Caco-2 (cell line): Measurements from ENCODE around the gene SLC9A6. TPM values are rescaled to one million over a fixed set of nuclear protein-coding genes. Genes with fewer than 3 reads are reported as not detected.

Experiments
- BruUV-seq: library from RNA; stranded (reverse); fragments of 400-500 nt; replicated peaks from 2 replicates; lab custom pipeline; 2021; lab: Mats Ljungman, UMichigan
- CTCF ChIA-PET: fragments of 300-600 bp; sonication (Branson Sonifier 250); formaldehyde crosslinking; loops from one replicate; lab custom pipeline; 2022; ENCODE audit warnings: antibody characterized with exemption; lab: Charles Lee
- POLR2A ChIA-PET: fragments of 300-600 bp; sonication (Branson Sonifier 250); formaldehyde crosslinking; loops from one replicate; lab custom pipeline; 2022; ENCODE audit warnings: antibody characterized with exemption; lab: Charles Lee
- DNase-seq, 2 experiments: peaks; one replicate each; pipeline versions ENCODE4 v3.0.0 to v3.0.0-alpha.2; 2020 to 2022
- H3K27me3 ChIP-seq: replicated peaks from 2 replicates; pipeline ENCODE4 v1.6.0; 2011; ENCODE audit warnings: low read length; ENCODE audit not compliant: control insufficient read depth, insufficient read depth
- H3K36me3 ChIP-seq: 2 replicates; pipeline ENCODE4 v1.5.1; 2011; ENCODE audit warnings: low read length; ENCODE audit not compliant: control insufficient read depth, insufficient read depth
- H3K4me1 ChIP-seq: fragments of 250-450 bp; sonication (Bioruptor Pico); 2 replicates; pipeline ENCODE4 v1.5.1; 2020; ENCODE audit warnings: mild to moderate bottlenecking
- H3K4me3 ChIP-seq: 2 replicates; pipeline ENCODE4 v1.5.1; 2011; ENCODE audit warnings: low read depth, mild to moderate bottlenecking, control low read depth, low read length
- H3K9me3 ChIP-seq: fragments of 250-450 bp; sonication (Bioruptor Pico); 2 replicates; pipeline ENCODE4 v1.5.1; 2020; ENCODE audit warnings: mild to moderate bottlenecking, moderate library complexity
- H3K27ac Mint-ChIP-seq: one replicate; pipeline ENCODE4 v1.8.0; 2022; ENCODE audit warnings: mixed read lengths; ENCODE audit not compliant: unreplicated experiment
- H3K27me3 Mint-ChIP-seq: one replicate; pipeline ENCODE4 v1.8.0; 2022; ENCODE audit warnings: mixed read lengths; ENCODE audit not compliant: insufficient read depth, unreplicated experiment
- H3K36me3 Mint-ChIP-seq: one replicate; pipeline ENCODE4 v1.8.0; 2022; ENCODE audit warnings: mild to moderate bottlenecking, mixed read lengths; ENCODE audit not compliant: insufficient read depth, unreplicated experiment
- H3K4me1 Mint-ChIP-seq: one replicate; pipeline ENCODE4 v1.8.0; 2022; ENCODE audit warnings: low read depth, mixed read lengths; ENCODE audit not compliant: unreplicated experiment
- H3K4me3 Mint-ChIP-seq: one replicate; pipeline ENCODE4 v1.8.0; 2022; ENCODE audit warnings: mild to moderate bottlenecking, moderate library complexity, mixed read lengths; ENCODE audit not compliant: unreplicated experiment
- H3K9me3 Mint-ChIP-seq: one replicate; pipeline ENCODE4 v1.8.0; 2022; ENCODE audit warnings: mixed read lengths; ENCODE audit not compliant: unreplicated experiment
- intact Hi-C: fragments of 100-400 bp; cut with micrococcal nuclease; formaldehyde crosslinking; loops from one replicate; pipeline ENCODE4 v1.10.0; 2022; ENCODE audit not compliant: unreplicated experiment
- total RNA-seq: library from RNA; stranded (reverse); gene quantifications from 2 replicates; pipeline ENCODE4 v1.2.3, GENCODE V29; 2022
- TF ChIP-seq, protein P1 (sequence below), 2 experiments: fragments of 200-600 bp in 1 of 2; IDR thresholded peaks; 1 replicate in 1 of 2; 2 replicates in 1 of 2; pipeline versions ENCODE4 v1.5.1 to v1.8.0; 2011 to 2022; ENCODE audit warnings: antibody characterized with exemption in 1 of 2, control low read depth in 1 of 2, inconsistent platforms in 1 of 2, low read depth in 1 of 2, low read length in 1 of 2, mild to moderate bottlenecking in 1 of 2, moderate library complexity in 1 of 2; ENCODE audit not compliant: insufficient read depth in 1 of 2, severe bottlenecking in 1 of 2, unreplicated experiment in 1 of 2

The SLC9A6 gene
- total RNA-seq, 1 experiment from 2014 or later: 9.9 TPM

GRCh38 chrX:136064661-136065043, 79.4 kb downstream of the SLC9A6 start:
- Mint-ChIP-seq H3K9me3 (no peaks in the 10 kb centered on the region), H3K27me3 (peaks cover 7% of the 10 kb centered on the region), H3K27ac (no peak overlapping the region), H3K36me3 (no peaks in the 10 kb centered on the region), H3K4me3 (no peak overlapping the region), H3K4me1 (no peaks in the 10 kb centered on the region)
- POLR2A ChIA-PET: no interaction called here
- Histone ChIP-seq H3K27me3 (no peaks in the 10 kb centered on the region), H3K4me3 (no peak overlapping the region), H3K36me3 (no peaks in the 10 kb centered on the region), H3K9me3 (no peaks in the 10 kb centered on the region), H3K4me1 (no peaks in the 10 kb centered on the region)
- BruUV-seq: no TSS peak
- intact Hi-C loops: no loop called here
- CTCF ChIA-PET: no interaction called here
- no peak for DNase-seq
- TF ChIP-seq, protein P1, sequence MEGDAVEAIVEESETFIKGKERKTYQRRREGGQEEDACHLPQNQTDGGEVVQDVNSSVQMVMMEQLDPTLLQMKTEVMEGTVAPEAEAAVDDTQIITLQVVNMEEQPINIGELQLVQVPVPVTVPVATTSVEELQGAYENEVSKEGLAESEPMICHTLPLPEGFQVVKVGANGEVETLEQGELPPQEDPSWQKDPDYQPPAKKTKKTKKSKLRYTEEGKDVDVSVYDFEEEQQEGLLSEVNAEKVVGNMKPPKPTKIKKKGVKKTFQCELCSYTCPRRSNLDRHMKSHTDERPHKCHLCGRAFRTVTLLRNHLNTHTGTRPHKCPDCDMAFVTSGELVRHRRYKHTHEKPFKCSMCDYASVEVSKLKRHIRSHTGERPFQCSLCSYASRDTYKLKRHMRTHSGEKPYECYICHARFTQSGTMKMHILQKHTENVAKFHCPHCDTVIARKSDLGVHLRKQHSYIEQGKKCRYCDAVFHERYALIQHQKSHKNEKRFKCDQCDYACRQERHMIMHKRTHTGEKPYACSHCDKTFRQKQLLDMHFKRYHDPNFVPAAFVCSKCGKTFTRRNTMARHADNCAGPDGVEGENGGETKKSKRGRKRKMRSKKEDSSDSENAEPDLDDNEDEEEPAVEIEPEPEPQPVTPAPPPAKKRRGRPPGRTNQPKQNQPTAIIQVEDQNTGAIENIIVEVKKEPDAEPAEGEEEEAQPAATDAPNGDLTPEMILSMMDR (IDR thresholded peaks at IDR 0.05; ENCODE audit: insufficient read depth in 1 of 2, low read depth in 1 of 2, low read length in 1 of 2, severe bottlenecking in 1 of 2, unreplicated experiment in 1 of 2): no peak

DNA sequence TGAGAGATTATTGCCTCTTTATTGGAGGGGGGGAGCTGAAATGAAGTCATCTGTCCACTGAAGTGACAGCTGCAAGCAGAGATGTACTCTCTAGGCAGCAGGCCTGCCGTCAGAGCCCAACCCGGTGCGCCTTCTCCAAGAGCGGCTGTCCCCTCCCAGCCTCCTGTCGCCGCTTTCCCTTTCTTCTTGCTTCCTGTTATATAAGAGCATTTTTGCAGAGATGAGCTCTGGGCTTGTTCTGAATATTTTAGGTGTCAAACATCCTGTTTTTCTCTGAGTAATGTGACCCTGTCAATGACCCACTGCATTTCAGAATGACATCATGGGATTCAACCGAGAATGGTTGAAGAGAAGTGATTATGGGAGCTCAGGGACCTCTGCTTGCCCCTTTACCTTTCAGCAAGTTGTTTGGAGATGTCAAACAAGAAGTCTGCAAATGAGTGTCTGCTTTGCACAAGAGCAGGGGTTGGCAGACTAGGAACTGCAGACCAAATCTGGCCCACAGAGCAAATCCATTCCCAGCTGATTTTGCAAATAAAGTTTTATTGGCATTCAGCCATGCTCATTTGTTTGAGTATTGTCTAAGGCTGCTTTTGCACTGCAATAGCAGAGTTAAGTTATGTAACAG, 79.9 kb downstream of the SLC9A6 start:
- no peaks in the 10 kb centered on the region for H3K36me3 Mint-ChIP-seq
- Histone ChIP-seq H3K4me1 (no peaks in the 10 kb centered on the region), H3K27me3 (no peaks in the 10 kb centered on the region), H3K4me3 (no peak overlapping the region), H3K36me3 (no peaks in the 10 kb centered on the region), H3K9me3 (no peaks in the 10 kb centered on the region)
- H3K27ac Mint-ChIP-seq: no peak overlapping the region
- no peaks in the 10 kb centered on the region for H3K4me1 Mint-ChIP-seq
- ChIA-PET CTCF (no interaction called here), POLR2A (no interaction called here)
- BruUV-seq: no TSS peak
- H3K9me3 Mint-ChIP-seq: no peaks in the 10 kb centered on the region
- no peak for DNase-seq
- TF ChIP-seq, protein P1 (IDR thresholded peaks at IDR 0.05; ENCODE audit: insufficient read depth in 1 of 2, low read depth in 1 of 2, low read length in 1 of 2, severe bottlenecking in 1 of 2, unreplicated experiment in 1 of 2): no peak
- peaks cover 10% of the 10 kb centered on the region for H3K27me3 Mint-ChIP-seq
- intact Hi-C loops: no loop called here
- H3K4me3 Mint-ChIP-seq: no peak overlapping the region

DNA sequence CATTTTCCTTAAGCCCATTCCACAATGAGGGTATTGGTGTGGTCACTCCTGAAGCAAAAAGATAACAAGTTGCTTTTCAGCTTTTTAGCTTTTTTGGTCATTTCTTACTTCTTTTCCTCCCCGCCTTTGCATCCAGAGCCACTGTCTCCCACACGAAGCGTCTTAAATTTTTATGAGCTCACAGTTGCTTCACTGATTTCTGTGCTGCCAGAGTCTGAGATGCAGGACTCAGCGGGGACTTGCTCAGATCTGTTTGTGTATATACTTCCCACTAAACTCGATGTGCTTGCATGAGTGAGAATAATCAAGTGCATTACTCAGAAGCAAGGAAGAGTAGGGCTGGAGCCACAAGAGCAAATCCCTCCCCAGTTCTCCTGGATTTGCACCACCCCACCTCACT, 81.9 kb downstream of the SLC9A6 start:
- Mint-ChIP-seq H3K9me3 (no peaks in the 10 kb centered on the region), H3K36me3 (no peaks in the 10 kb centered on the region), H3K4me1 (no peaks in the 10 kb centered on the region), H3K4me3 (no peak overlapping the region), H3K27ac (no peak overlapping the region), H3K27me3 (peaks cover 16% of the 10 kb centered on the region)
- H3K4me1 ChIP-seq: no peaks in the 10 kb centered on the region
- H3K27me3 ChIP-seq: no peaks in the 10 kb centered on the region
- no peak for DNase-seq
- ChIA-PET POLR2A (no interaction called here), CTCF (no interaction called here)
- no peak overlapping the region for H3K4me3 ChIP-seq
- no TSS peak for BruUV-seq
- intact Hi-C loops: no loop called here
- TF ChIP-seq, protein P1 (IDR thresholded peaks at IDR 0.05; ENCODE audit: insufficient read depth in 1 of 2, low read depth in 1 of 2, low read length in 1 of 2, severe bottlenecking in 1 of 2, unreplicated experiment in 1 of 2): no peak
- H3K36me3 ChIP-seq: no peaks in the 10 kb centered on the region
- H3K9me3 ChIP-seq: no peaks in the 10 kb centered on the region
